Measurements from ENCODE around the gene NET1.

NET1 gene

GRCh38 chr10:5485948-5486852 is 73.8 kb downstream of the NET1 start:
- no peak for FAIRE-seq

GRCh38 chr10:5486853-5487235 is 74.5 kb downstream of the NET1 start:
- no peak for FAIRE-seq

GRCh38 chr10:5488272-5489161 is 76.2 kb downstream of the NET1 start:
- no peak for FAIRE-seq

DNA sequence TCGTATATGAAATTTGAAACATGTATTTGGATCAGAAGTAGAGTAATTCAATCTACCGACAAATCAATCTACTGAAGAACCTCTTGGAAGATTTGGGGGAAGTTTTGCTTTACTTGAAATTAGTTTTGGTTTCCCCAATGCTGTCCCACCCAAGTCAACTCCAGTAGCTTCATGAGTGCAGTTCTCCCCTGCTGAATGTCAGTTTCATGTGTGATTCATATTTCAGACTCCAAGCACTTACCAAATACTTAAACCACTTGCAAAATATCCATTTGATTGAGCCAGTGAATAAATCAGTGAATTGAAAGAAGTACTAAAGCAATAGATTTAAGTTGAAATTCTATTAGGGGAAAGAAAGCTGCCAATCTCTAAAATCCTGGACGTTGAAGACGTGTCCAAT is 77.7 kb downstream of the NET1 start:
- no peak for FAIRE-seq

DNA sequence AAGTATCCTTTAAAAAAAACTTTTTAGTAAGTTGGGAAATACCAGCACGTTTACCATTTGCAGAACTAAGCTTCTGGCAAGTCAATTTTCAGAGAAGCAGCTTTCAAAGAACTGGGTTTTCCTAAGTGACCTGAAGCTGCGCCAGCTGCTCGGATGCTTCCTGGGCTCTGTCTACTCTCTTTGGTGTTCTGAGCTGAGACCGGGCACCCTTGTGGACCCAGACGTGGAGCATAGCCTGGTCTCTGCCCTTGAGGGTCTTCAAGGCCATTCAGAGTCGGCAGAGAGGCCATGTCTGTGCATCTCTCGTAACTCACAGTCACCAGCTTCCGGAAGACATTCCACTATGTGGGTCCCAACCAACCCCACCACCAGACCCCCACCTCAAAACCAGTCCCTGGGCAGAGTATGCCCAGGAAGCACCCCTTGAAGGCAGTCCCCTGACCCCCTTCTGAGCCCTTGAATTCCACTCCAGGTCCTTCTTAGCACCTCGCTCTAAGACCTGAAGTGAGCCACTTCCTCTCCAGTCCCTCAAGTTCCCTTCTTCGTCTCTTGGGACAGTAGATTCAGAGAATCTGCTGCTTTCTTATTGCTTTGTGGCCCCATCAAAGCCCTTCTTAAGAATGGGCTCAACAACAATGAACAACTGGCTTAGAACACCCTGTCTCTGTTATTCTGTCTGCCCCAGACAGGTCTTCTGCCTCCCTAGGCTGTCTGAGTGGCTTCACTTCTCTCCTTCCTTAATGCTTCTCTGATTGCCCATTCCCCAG is 78.5 kb downstream of the NET1 start:
- no peak for FAIRE-seq

GRCh38 chr10:5491477-5491876 is 79.1 kb downstream of the NET1 start:
- no peak for FAIRE-seq

- no peak for FAIRE-seq
Measured at GRCh38 chr10:5492322-5492855, 80.0 kb downstream of the NET1 start.

DNA sequence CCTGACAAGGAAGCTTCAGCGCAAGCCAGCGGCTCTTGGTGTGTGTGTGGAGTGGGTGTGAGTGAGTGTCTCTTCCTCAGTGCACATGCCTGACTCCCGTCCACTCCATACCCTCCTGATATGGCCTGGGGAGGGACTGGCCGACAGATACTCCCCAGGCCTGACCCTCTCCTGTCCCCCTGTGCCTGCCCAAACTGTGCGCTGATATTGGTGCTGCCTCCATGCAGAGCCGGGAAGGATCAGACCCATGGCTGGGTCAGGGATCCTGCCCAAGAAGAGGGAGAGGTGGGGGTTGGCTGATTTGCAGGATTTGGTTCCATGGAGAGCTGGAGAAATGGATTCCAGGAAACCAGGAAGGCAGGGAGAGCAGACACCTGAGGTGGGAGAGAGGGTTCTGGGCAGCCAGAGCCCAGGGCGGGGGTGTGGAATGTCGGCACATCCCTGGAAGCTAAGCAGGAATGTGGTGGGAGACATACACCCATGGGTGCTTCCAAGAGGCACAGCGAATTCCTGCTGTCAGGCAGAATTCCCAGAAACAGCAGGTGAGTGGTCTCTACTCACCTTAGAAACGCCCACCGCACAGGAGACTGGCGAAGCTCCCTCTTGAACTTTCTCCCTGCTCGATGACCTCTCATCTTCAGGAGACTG is 80.7 kb downstream of the NET1 start:
- FAIRE-seq, result no peak

DNA sequence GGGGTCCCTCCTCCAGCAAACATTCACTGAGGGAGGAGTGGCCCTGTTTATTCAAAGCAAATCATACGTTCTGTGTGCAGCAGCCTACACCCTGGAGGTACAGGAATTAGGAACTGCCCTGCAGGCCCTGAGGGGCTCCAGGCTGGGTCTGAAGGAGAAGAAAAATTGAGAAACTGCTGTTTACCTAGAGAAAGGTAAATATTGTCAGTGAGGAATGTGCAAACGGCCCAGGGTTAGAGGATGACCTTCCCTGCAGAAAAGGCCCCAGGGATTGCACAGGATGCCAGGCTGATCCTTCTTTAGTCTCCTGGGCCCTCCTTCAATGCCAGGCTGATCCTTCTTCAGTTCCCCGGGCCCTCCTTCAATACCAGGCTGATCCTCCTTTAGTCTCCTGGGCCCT is 81.3 kb downstream of the NET1 start:
- no peak for FAIRE-seq

- no peak for FAIRE-seq
Measured at GRCh38 chr10:5494611-5495010, 82.3 kb downstream of the NET1 start.

DNA sequence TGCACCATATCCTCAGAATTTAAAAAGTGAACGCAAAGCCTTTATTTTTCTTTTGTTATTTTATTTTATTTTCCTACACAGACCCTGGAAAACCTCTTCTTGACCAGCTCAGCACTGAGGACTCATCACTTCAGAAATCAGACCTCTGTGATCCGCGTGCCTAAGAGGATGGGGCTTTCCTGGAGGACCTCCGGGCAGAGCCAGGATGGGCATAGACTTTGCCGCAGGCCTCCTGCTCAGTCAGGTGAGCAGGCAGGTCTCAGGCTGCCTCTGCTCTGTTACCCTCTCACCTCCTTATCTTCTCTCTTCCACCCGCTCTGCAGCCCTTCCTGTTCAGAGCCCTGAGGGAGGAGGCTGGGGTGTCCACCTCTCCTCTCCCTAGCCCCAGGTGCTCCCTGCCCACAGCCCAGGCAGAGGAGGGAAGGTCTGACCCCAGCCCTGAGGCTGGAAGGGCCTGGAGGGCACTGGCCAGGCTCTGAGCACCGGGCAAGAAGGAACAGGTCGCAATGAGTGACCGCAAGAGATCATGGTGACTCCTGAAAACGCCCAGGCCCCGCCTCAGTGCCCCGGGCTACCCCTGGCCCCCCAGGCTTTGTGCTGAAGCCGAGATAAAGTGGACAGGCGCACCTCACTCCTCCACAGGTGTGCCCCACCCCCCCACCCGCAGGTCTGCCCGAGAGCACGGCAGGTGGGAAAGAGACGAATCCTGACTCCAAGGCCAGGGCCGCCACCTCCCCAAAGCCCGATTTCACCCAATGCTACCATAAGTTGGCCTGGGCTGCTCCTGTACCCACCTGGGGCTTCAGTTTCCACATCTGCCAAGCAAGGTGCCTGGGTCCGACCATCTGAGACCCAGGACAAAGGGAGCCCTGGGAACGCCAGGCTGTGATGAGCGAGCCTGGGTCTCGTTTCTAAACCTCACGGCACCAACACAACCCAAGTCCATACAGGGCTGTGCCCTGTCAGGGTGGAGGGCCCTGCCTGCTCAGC is 84.2 kb downstream of the NET1 start:
- no peak for FAIRE-seq

GRCh38 chr10:5497289-5497688 is 84.9 kb downstream of the NET1 start:
- FAIRE-seq, result no peak

GRCh38 chr10:5497948-5498730 is 85.8 kb downstream of the NET1 start:
- no peak for FAIRE-seq

DNA sequence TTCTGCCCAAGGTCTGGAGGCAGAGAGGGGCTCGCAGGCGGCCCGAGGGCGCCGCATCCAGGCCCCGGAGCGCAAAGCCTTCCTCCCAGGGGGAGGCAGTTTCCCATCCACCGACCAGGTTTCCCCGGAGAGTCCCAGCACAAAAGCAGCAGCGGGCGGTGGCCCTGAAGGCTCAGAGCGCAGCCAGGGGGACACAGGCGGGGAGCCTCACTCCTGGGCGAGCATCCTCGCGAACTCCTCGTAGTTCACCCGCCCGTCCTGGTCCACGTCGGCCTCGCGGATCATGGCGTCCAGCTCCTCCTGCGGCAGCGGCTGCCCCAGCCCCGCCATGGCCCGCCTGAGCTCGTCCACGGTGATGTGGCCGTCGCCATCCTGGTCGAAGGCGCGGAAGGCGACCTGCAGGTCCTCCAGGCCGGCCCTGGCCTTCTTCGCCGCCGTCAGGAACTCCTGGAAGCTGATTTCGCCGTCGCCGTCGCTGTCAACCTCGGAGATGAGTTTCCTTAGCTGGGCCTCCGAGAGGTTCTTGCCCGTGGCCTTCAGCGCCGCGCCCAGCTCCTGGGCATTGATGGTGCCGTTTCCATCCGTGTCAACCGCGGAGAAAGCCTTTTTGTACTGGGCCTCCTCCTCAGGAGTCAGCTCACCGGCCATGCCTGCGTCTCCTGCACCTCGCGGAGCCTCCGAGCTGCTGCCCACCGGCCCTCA is 86.6 kb downstream of the NET1 start:
- no peak for FAIRE-seq

- FAIRE-seq, result no peak
Measured at GRCh38 chr10:5499493-5500140, 87.3 kb downstream of the NET1 start, which contains the start of gene CALML5. TSS of gene CALML5 (minus strand) at chr10:5499570. CDS start at chr10:5499438, 132 bp downstream.

DNA sequence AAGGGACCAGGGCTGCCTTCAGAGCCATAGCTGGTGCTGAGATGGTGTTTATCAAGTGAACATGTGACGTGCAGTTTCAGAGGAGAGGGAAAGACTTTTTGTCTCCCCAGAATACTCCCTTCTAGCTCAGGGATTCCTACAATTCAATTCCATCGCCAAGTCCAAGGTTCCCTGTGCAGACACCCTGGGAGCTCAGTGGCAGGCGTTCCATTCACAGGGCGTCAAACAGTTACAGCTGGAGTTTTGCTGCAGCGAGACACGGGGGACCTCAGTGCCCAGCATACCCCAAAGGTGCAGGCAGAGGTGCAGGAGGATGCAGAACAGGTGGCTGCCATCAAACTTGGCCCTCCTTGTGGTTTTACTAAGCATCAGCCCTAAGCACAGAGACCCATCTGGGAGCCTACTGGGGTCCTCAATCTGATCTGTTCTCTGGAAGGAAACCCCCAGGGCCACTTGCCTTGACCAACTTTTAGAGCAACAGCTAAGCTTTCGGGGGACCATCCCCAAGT is 87.9 kb downstream of the NET1 start:
- no peak for FAIRE-seq

DNA sequence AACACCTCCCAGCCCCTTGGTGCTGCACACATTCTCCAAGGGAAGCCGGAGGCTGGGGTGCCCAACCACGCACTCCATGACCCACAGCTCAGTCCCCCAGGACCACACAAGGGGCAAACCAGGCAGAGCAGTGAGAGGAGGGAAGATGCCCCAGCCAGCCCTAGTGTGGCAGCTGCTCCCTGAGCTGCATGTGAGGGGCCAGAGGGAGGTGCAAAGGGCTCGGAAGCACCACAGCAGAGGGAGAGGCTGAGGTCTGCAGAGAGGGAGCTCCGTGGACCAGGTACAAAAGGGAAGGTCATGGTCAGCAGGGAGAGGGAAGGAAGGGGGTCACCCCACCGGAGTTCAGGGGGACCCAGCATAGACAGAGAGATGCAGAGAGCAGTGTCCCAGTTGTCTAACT is 88.6 kb downstream of the NET1 start:
- no peak for FAIRE-seq

DNA sequence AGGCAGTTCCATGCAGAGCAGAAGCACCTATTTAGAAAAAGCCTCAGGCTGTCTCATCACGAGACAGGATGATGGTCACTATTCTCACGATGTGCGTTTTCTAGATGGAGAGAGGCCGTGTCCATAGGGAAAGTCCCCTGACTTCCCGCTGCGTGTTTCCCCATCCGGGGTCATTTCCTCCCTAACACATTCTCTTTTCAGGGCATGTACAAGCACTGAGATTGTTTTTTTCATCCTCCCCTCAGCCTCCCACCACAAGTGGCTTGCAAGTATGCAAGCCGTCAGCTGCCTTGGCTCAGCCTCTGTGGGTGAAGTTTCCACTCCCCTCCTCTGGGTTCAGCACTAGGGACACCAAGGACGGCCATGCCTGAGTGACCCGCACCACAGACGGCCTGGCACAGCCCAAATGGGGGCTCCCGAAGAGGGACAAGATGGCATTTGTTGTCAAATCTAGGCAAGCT is 89.7 kb downstream of the NET1 start:
- no peak for FAIRE-seq
